ES-I3 (cell line): ENCODE data around the gene DNAJC16.
"Not testable (repeated sequence)": the region's sequence is repeated elsewhere in the genome, so short reads cannot be mapped to it uniquely, and the experiment has no call there.

ENCODE experiments used
- H3K36me3 ChIP-seq: 2 replicates; pipeline ENCODE4 v1.6.1; 2013; ENCODE audit warnings: mild to moderate bottlenecking, low read length, control low read depth, moderate library complexity; ENCODE audit not compliant: insufficient read depth
- H3K4me1 ChIP-seq: 2 replicates; pipeline ENCODE4 v1.6.1; 2013; ENCODE audit warnings: mild to moderate bottlenecking, control low read depth, low read length; ENCODE audit not compliant: insufficient read depth
- H3K9ac ChIP-seq: 2 replicates; pipeline ENCODE4 v1.6.1; 2013; ENCODE audit warnings: low read depth, mild to moderate bottlenecking, low read length, moderate library complexity
- H3K9me3 ChIP-seq: 2 replicates; pipeline ENCODE4 v1.6.1; 2013; ENCODE audit warnings: mild to moderate bottlenecking, low read length, moderate library complexity; ENCODE audit not compliant: control insufficient read depth, insufficient read depth

DNAJC16 gene

DNA sequence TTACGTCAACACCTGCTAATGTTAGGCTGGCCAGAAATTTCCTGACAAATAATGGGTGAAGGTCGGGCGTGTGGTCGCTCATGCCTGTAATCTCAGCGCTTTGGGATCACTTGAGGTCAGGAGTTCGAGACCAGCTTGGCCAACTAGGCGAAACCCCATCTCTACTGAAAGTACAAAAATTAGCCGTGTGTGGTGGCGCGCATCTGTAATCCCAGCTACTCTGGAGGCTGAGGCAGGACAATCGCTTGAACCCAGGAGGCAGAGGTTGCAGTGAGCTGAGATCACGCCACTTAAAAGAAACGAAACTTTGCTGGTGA lies 77.3 kb downstream of the DNAJC16 start:
- not testable (repeated sequence) for H3K4me1 ChIP-seq, H3K36me3 ChIP-seq, H3K9me3 ChIP-seq
- H3K9ac ChIP-seq, result peak overlapping the region; percentile 75

DNA sequence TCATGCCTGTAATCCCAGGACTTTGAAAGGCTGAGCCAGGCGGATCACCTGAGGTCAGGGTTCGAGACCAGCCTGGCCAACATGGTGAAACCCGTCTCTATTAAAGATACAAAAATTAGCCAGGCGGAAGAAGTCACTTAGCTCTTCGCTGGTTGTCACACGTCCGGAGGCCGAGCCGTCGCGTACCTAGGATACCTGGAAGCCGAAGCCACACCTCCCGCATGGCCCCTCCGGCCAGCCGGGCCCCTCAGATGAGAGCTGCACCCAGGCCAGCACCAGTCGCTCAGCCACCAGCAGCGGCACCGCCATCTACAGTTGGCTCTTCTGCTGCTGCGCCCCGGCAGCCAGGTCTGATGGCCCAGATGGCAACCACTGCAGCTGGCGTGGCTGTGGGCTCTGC lies 77.8 kb downstream of the DNAJC16 start:
- not testable (repeated sequence) for H3K9me3 ChIP-seq, H3K4me1 ChIP-seq, H3K36me3 ChIP-seq, H3K9ac ChIP-seq

- no peak overlapping the region for H3K9ac ChIP-seq
- H3K9me3 ChIP-seq, result no peaks in the 10 kb centered on the region
- H3K4me1 ChIP-seq, result no peaks in the 10 kb centered on the region
- H3K36me3 ChIP-seq, result no peaks in the 10 kb centered on the region
Measured at GRCh38 chr1:15605398-15606383, 79.0 kb downstream of the DNAJC16 start.

DNA sequence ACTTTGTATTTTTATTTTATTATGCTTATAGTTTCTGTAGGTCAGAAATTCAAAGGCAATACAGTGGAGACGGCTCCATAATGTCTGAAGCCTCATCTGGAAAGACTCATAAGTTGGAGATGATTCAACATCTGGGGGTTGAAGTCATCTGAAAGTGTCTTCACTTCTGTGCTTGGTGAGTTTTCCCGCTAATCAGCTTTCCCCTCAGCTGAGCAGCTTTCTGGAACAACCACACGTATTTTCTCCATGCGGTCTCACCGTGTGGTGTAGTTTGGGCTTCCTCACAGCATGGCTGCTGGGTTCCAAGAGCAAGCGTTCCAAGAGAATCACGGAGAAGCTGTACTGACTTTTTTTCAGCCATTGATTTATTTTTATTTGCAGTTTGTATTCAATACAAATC lies 83.0 kb downstream of the DNAJC16 start:
- Histone ChIP-seq H3K9me3 (no peaks in the 10 kb centered on the region), H3K4me1 (no peaks in the 10 kb centered on the region), H3K9ac (no peak overlapping the region), H3K36me3 (no peaks in the 10 kb centered on the region)

GRCh38 chr1:15610167-15610566 lies 83.5 kb downstream of the DNAJC16 start:
- Histone ChIP-seq H3K9ac (no peak overlapping the region), H3K36me3 (no peaks in the 10 kb centered on the region), H3K4me1 (no peaks in the 10 kb centered on the region), H3K9me3 (no peaks in the 10 kb centered on the region)

- H3K9me3 ChIP-seq, result no peaks in the 10 kb centered on the region
- H3K9ac ChIP-seq, result peak overlapping the region; percentile 69
- peaks cover 9% of the 10 kb centered on the region for H3K4me1 ChIP-seq
- H3K36me3 ChIP-seq, result 0 out of 2 replicates have a peak, but pooled peaks cover 3% of the 10 kb centered on the region
Measured at GRCh38 chr1:15616373-15617172, 89.9 kb downstream of the DNAJC16 start.

DNA sequence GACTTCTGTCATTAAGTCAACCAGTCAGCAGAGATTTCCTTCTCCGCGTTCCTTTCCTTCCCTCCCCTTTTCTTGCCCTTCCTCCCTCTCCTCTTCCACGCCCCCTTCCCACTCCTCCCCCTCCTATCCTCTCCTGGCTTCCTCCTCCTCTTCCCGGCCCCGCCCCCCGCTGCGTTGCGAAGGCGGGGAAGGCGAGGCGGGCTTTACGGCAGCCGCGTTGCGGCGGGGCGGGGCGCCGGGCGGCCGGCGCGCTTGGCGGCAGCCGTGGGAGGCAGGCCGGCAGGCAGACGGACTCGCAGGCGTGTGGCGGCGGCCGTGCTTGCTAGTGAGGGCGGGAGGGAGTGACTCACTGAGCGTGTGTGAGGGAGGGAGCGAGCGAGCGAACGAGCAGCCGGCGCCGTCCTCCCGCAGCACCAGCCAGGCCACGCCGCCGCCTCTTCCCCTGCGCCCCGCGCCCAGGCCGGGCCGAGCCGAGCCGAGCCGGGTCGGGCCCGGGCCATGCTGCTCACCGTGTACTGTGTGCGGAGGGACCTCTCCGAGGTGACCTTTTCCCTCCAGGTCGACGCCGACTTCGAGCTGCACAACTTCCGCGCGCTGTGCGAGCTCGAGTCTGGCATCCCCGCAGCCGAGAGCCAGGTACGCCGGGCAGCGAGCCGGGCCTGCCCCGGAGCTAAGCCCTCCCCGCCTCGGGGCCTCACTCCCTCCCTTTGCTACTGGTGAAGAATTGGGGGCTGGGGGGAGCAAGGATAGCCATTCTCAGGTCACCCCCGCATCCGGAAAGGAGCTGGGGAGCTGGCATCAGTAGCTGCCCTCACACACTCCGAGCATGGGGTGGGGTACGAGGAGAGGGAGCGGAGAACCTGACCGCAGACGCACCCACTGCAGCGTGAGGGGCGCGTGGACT lies 90.8 kb downstream of the DNAJC16 start, which contains the start of gene DDI2:
Gene DDI2, plus strand, starts transcription at position 286 of the 904 bp plus-strand sequence. Its CDS starts 213 bp downstream, at position 499.
- H3K4me1 ChIP-seq, result peaks cover 9% of the 10 kb centered on the region
- no peaks in the 10 kb centered on the region for H3K9me3 ChIP-seq
- peak within 1 kb of the TSS; percentile 99 for H3K9ac ChIP-seq
- H3K36me3 ChIP-seq, result 0 out of 2 replicates have a peak, but pooled peaks cover 3% of the 10 kb centered on the region

DNA sequence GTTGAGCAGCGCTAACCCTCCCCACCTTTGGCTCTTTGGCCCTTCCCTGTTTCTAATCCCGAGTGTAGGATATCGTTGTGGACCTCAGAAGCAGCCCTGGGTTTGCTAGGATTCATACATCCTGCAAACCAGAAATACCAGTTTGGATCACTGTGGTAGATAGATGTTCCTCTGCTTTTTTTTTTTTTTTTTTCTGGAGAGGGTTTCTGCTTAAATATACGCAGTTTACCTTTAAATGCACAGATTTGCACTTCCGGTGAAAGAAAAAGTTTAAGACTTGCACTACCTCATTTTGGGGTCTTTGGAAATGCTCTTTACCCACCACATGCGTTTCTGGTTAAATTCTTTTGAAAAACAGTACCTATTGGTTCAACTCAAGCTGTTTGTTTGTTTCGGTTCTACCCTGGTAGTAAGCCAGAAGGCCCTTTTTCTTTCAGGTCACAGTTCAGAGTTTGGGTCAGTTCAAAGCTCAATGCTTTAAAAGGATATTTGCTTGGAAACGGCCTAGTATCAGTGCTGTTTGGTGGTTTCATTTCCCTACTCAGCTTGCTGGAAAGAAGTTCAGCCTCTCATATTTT lies 91.5 kb downstream of the DNAJC16 start:
- peak overlapping the region; percentile 99 for H3K9ac ChIP-seq
- H3K4me1 ChIP-seq, result peaks cover 9% of the 10 kb centered on the region
- no peaks in the 10 kb centered on the region for H3K9me3 ChIP-seq
- H3K36me3 ChIP-seq, result 0 out of 2 replicates have a peak, but pooled peaks cover 3% of the 10 kb centered on the region

DNA sequence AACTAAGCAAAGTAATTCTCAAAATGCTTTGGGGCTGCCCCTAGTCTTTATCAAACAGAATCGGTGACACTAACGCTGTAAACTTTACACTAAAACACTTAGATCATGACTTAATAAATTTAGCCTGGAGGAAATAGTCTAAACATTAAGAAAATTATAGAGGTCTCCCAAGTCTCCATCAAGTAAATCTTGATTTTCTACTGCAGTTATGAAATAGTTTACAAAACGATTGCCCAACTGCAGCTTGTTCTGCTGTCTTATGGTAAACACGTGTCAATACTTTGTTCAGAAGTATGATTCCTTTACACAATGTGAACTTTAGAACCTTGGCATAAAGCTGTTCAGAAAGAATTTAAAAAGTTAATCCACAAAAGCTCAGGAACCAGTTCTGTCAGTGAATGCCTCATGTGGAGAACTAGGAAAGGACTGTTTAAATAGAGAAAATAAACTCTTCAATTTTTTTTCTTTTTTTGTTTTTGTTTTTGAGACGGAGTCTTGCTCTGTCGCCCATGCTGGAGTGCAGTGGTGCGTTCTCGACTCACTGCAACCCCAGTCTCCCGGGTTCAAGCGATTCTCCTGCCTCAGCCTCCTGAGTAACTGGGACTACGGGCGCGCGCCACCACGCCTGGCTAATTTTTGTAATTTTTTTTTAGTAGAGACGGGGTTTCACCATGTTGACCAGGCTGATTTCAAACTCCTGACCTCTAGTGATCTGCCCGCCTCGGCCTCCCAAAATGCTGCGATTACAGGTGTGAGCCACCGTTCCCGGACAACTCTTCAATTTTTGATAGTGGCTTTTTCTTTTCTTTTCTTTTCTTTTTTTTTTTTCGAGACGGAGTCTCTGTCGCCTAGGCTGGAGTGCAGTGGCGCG lies 92.2 kb downstream of the DNAJC16 start:
- peaks cover 9% of the 10 kb centered on the region for H3K4me1 ChIP-seq

DNA sequence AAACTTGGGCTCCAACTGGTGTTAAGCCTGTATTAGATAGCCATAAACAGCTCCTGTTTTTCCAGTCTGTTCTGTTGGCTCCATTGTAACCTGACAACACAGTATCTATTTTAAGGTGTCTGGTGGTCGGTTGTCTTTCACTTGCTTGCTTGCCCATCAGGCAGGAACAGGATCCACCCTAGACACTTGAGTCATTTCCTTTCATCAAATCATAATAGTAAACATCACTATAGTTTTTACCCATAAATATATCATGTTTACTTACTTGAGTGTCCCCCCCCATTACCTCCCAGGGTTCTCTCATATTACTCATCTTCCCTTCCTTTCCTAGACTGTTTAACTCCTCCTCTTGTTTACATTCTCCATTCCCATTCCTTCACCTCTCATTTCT lies 93.5 kb downstream of the DNAJC16 start:
- H3K4me1 ChIP-seq, result peaks cover 9% of the 10 kb centered on the region
- H3K9ac ChIP-seq, result no peak overlapping the region
- H3K36me3 ChIP-seq, result 0 out of 2 replicates have a peak, but pooled peaks cover 3% of the 10 kb centered on the region
- no peaks in the 10 kb centered on the region for H3K9me3 ChIP-seq

More for the DNA sequence above, 92.2 kb downstream of the DNAJC16 start:
- Histone ChIP-seq H3K9ac (peak overlapping the region; percentile 99), H3K9me3 (no peaks in the 10 kb centered on the region), H3K36me3 (0 out of 2 replicates have a peak, but pooled peaks cover 3% of the 10 kb centered on the region)

DNA sequence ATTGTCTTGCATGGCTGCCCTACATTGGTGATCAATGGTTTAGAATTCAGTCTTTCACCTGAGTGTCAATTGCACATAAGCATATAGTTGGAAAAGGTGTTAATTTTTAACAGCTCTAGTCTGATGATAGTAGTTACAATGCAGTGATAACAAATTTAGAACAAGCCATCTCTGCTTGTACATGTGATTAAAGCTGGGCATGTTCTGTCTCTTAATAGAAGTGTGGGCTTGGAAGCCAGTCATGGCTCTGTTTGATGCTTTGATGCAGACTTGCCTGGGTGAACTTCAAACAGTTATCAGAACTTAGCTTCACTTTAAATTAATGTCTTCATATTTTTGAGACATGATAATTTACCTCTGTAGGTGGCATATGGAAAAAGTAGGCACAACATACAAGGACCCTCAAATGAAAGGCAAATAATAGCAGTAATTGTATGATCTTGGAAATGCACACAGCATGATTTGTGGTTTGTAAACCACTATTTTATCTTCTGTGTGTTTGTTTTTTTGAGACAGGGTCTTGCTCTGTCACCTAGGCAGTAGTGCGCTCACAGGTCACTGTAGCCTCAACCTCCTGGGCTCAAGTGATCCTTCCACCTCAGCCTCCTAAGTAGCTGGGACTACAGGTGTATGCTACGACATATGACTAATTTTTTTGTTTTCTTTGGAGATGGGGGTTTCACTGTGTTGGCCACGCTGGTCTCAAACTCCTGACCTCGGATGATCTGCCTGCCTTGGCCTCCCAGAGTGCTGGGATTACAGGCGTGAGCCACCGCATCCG lies 94.4 kb downstream of the DNAJC16 start:
- Histone ChIP-seq H3K36me3 (0 out of 2 replicates have a peak, but pooled peaks cover 3% of the 10 kb centered on the region), H3K9me3 (no peaks in the 10 kb centered on the region)

DNA sequence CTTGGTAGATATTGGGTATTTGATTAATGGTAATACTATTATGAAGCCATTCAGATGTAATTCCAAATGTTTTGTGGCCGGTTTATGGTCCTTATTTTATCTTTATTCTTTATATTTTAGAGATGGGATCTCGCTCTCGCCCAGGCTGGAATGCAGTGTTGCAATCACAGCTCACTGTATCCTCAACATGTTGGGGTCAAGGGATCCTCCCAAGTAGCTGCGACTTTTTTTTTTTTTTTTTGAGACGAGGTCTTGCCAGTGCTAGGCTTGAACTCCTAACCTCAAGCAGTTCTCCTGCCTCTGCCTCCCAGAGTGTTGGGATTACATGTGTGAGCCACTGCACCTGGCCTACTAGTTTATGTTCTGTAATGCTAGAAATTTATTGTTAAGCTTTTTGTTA lies 95.3 kb downstream of the DNAJC16 start:
- H3K4me1 ChIP-seq, result peaks cover 4% of the 10 kb centered on the region; the same call in 1 of the 2 replicates

More for the DNA sequence above, 94.4 kb downstream of the DNAJC16 start:
- Histone ChIP-seq H3K9ac (no peak overlapping the region), H3K4me1 (peaks cover 4% of the 10 kb centered on the region; the same call in 1 of the 2 replicates)

More for the DNA sequence above, 95.3 kb downstream of the DNAJC16 start:
- 0 out of 2 replicates have a peak, but pooled peaks cover 3% of the 10 kb centered on the region for H3K36me3 ChIP-seq
- H3K9me3 ChIP-seq, result no peaks in the 10 kb centered on the region
- H3K9ac ChIP-seq, result no peak overlapping the region
